ENCODE measurements around the gene GPR78.

GPR78 gene

DNA sequence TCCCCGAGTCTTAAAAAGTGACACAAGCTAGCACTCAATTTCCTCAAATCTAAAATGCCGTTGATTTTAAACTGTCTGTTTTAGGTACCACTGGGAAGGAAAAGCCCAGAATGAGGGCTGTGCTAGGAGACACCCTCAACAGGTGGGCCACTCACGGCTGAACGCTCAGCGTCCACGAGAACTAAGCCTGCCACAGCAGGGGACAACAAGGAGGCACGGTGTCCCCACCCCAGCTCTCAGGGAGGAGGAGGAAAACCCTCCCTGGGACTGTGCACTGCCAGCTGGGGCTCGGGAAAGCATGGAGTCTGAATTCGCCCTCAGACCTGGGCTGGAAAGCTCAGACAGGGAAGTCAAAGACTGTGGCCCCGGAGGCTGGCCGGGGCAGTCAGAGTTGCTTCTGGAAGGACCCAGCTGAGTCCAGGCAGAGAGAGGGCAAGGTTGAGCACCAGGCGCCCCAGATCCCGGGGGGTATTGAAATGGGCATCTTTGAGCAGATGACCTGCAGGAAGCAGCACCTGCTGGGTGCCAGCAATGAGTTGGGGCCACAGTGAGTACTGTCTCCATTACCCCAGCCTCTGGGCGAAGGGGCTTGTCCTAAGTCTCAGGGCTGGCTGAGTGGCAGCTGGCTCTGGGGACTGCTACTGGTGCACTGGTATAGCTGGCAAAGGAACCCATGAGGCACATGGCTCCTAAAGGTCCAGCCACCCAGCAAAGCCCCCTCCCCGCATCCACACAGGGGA, 11.6 kb downstream of the GPR78 start:
- TF ChIP-seq SIN3A (IDR thresholded peaks at IDR 0.05; ENCODE audit: borderline replicate concordance, insufficient read depth, low read length) (no peak), TAF1 (IDR thresholded peaks at IDR 0.05; ENCODE audit: borderline replicate concordance, insufficient read depth, low read length) (no peak), FOXP2 (optimal IDR thresholded peaks at IDR 0.05; ENCODE audit: borderline replicate concordance, extremely low read depth, extremely low read length, insufficient read depth) (no peak), POLR2AphosphoS5 (IDR thresholded peaks at IDR 0.05; ENCODE audit: low read depth, low read length) (no peak)
- TF ChIP-seq, protein P1, sequence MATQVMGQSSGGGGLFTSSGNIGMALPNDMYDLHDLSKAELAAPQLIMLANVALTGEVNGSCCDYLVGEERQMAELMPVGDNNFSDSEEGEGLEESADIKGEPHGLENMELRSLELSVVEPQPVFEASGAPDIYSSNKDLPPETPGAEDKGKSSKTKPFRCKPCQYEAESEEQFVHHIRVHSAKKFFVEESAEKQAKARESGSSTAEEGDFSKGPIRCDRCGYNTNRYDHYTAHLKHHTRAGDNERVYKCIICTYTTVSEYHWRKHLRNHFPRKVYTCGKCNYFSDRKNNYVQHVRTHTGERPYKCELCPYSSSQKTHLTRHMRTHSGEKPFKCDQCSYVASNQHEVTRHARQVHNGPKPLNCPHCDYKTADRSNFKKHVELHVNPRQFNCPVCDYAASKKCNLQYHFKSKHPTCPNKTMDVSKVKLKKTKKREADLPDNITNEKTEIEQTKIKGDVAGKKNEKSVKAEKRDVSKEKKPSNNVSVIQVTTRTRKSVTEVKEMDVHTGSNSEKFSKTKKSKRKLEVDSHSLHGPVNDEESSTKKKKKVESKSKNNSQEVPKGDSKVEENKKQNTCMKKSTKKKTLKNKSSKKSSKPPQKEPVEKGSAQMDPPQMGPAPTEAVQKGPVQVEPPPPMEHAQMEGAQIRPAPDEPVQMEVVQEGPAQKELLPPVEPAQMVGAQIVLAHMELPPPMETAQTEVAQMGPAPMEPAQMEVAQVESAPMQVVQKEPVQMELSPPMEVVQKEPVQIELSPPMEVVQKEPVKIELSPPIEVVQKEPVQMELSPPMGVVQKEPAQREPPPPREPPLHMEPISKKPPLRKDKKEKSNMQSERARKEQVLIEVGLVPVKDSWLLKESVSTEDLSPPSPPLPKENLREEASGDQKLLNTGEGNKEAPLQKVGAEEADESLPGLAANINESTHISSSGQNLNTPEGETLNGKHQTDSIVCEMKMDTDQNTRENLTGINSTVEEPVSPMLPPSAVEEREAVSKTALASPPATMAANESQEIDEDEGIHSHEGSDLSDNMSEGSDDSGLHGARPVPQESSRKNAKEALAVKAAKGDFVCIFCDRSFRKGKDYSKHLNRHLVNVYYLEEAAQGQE (IDR thresholded peaks at IDR 0.05; ENCODE audit: insufficient read depth in 1 of 2, low read depth in 2 of 2, low read length in 2 of 2) = no peak

- TF ChIP-seq FOXP2 (optimal IDR thresholded peaks at IDR 0.05; ENCODE audit: borderline replicate concordance, extremely low read depth, extremely low read length, insufficient read depth) (no peak), TAF1 (IDR thresholded peaks at IDR 0.05; ENCODE audit: borderline replicate concordance, insufficient read depth, low read length) (no peak), POLR2AphosphoS5 (IDR thresholded peaks at IDR 0.05; ENCODE audit: low read depth, low read length) (no peak), SIN3A (IDR thresholded peaks at IDR 0.05; ENCODE audit: borderline replicate concordance, insufficient read depth, low read length) (no peak)
- TF ChIP-seq, protein P1 (IDR thresholded peaks at IDR 0.05; ENCODE audit: insufficient read depth in 1 of 2, low read depth in 2 of 2, low read length in 2 of 2) = no peak
Measured at GRCh38 chr4:8592366-8593263, 12.4 kb downstream of the GPR78 start, which contains the start of gene CPZ. Gene CPZ (plus strand): TSS chr4:8592765. CDS start chr4:8592834, 69 bp downstream.

DNA sequence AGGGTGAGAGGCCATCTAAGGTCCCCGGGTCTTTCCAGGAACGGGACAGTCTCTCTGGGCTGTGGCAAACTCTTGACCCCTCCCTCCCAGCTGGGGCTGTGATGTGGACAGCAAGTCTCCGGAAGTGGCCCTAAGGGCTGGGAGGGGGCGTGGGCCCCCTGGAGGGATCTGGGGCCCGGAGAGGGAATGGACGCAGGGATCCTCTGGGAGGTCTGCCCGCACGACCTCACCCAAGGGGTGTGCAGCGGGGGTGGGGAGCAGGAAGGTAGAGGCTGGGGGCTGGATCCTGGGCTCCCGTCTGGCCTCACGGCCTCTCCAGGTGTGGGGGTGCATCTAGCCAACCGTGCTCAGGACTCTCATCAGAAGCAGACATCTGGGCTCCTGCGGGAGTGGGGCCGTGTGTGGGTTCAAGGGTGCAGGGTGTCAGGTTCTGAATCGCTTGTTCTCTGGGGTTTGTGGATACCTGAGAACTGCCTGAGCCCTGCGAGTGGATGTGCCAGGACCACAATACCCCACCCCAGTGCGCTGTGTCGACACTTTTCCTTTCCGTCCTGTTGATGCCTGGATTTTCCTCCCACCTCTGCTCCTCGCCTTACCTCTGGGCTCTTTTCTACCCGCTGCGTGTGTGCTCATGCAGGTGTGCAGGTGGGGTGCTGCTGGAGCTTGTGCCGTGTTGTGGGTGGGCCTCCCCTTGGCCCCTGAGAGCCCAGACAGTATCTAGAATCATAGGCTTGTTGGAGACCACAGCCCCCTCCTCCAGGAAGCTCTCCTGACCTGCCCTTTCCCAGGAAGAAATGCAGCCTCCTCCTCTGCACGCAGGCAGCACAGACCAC, 13.3 kb downstream of the GPR78 start:
- TF ChIP-seq, protein P1 (IDR thresholded peaks at IDR 0.05; ENCODE audit: insufficient read depth in 1 of 2, low read depth in 2 of 2, low read length in 2 of 2) = no peak
- no peak for TF ChIP-seq SIN3A (IDR thresholded peaks at IDR 0.05; ENCODE audit: borderline replicate concordance, insufficient read depth, low read length)
- TF ChIP-seq FOXP2 (optimal IDR thresholded peaks at IDR 0.05; ENCODE audit: borderline replicate concordance, extremely low read depth, extremely low read length, insufficient read depth) = no peak
- TF ChIP-seq TAF1 (IDR thresholded peaks at IDR 0.05; ENCODE audit: borderline replicate concordance, insufficient read depth, low read length) = no peak
- no peak for TF ChIP-seq POLR2AphosphoS5 (IDR thresholded peaks at IDR 0.05; ENCODE audit: low read depth, low read length)

- TF ChIP-seq, protein P1 (IDR thresholded peaks at IDR 0.05; ENCODE audit: insufficient read depth in 1 of 2, low read depth in 2 of 2, low read length in 2 of 2) = peak in 1 of 2 experiments; percentile 81; a peak in 2 of 4 replicates
- TF ChIP-seq TAF1 (IDR thresholded peaks at IDR 0.05; ENCODE audit: borderline replicate concordance, insufficient read depth, low read length) (no peak), FOXP2 (optimal IDR thresholded peaks at IDR 0.05; ENCODE audit: borderline replicate concordance, extremely low read depth, extremely low read length, insufficient read depth) (no peak)
Measured at GRCh38 chr4:8594097-8595038, 14.2 kb downstream of the GPR78 start.

All from PFSK-1 (cell line).